HCT116 (cell line): ENCODE results near the gene TNS2. TPM values are rescaled to one million over a fixed set of nuclear protein-coding genes. Genes with fewer than 3 reads are reported as not detected.

ENCODE experiments used
- ATAC-seq: fragments of 200-7000 bp; cut with Tn5 transposase; 2 replicates; pipeline ENCODE4 v1.9.1; 2020; ENCODE audit warnings: mild to moderate bottlenecking, moderate library complexity
- BruUV-seq: library from RNA; stranded (reverse); fragments of 400-500 nt; replicated peaks from 2 replicates; lab custom pipeline; 2021; lab: Mats Ljungman, UMichigan
- CTCF ChIA-PET: fragments of 300-600 bp; sonication (Branson Sonifier 250); formaldehyde crosslinking; loops from one replicate; lab custom pipeline; 2021; ENCODE audit warnings: antibody characterized with exemption; lab: Charles Lee
- POLR2A ChIA-PET: fragments of 300-600, 350-600 bp; sonication (Branson Sonifier 250); formaldehyde crosslinking; loops from one replicate; lab custom pipeline; 2021; ENCODE audit warnings: antibody characterized with exemption; lab: Charles Lee
- RAD21 ChIA-PET, 2 experiments: fragments of 300-600 bp; sonication (Branson Sonifier 250); formaldehyde crosslinking; loops; one replicate each; lab custom pipeline; 2023; ENCODE audit warnings: low total read pairs in 2 of 2; ENCODE audit not compliant: uncharacterized antibody in 2 of 2, unreplicated experiment in 2 of 2, low non-redundant PET in 1 of 2; lab: Charles Lee
- DNase-seq: peaks from one replicate; pipeline ENCODE4 v3.0.0-alpha.2; 2010; ENCODE audit warnings: low read depth, low spot score
- H2AFZ ChIP-seq: fragments of 200-600 bp; shearing (Covaris generic), sonication (generic); 2 replicates; pipeline ENCODE4 v1.6.1; 2017; ENCODE audit warnings: low read depth, mixed run types, mixed read lengths, antibody characterized with exemption, low read length; ENCODE audit not compliant: poor library complexity, severe bottlenecking
- H3K27ac ChIP-seq: 2 replicates; pipeline ENCODE4 v1.5.1; 2012; ENCODE audit warnings: low read depth, low read length
- H3K27me3 ChIP-seq: fragments of 200-600 bp; sonication (generic); 2 replicates; pipeline ENCODE4 v1.6.1; 2016; ENCODE audit warnings: mixed run types, low read length, mixed read lengths; ENCODE audit not compliant: insufficient read depth
- H3K36me3 ChIP-seq, 2 experiments: fragments of 200-500 bp in 1 of 2; fragments of 200-600 bp in 1 of 2; sonication (Bioruptor generic) in 1 of 2; sonication (generic) in 1 of 2; 2 replicates each; pipeline versions ENCODE4 v1.5.1 to v1.6.1; 2014 to 2016; ENCODE audit warnings: low read length in 2 of 2, inconsistent platforms in 1 of 2, mixed read lengths in 1 of 2, mixed run types in 1 of 2; ENCODE audit not compliant: insufficient read depth in 2 of 2, control insufficient read depth in 1 of 2
- H3K4me1 ChIP-seq, 2 experiments: fragments of 200-600 bp in 1 of 2; sonication (generic) in 1 of 2; 2 replicates each; pipeline versions ENCODE4 v1.5.1 to v1.6.1; 2012 to 2017; ENCODE audit warnings: low read length in 2 of 2, inconsistent platforms in 1 of 2, mild to moderate bottlenecking in 1 of 2, mixed read lengths in 1 of 2, mixed run types in 1 of 2, moderate library complexity in 1 of 2; ENCODE audit not compliant: insufficient read depth in 2 of 2, control insufficient read depth in 1 of 2
- H3K4me2 ChIP-seq: fragments of 200-600 bp; sonication (generic); 2 replicates; pipeline ENCODE4 v1.6.1; 2017; ENCODE audit warnings: mixed run types, low read length, mixed read lengths
- H3K4me3 ChIP-seq, 2 experiments: fragments of 200-600 bp in 1 of 2; sonication (generic) in 1 of 2; replicated peaks in 1 of 2; 2 replicates each; pipeline ENCODE4 v1.5.1; 2011 to 2016; ENCODE audit warnings: low read length in 2 of 2, control low read depth in 1 of 2, low read depth in 1 of 2, mild to moderate bottlenecking in 1 of 2, mixed read lengths in 1 of 2, mixed run types in 1 of 2
- H3K79me2 ChIP-seq: fragments of 200-600 bp; sonication (generic); 2 replicates; pipeline ENCODE4 v1.6.1; 2017; ENCODE audit warnings: mild to moderate bottlenecking, mixed run types, low read length, moderate library complexity, mixed read lengths; ENCODE audit not compliant: insufficient read depth
- H3K9ac ChIP-seq: fragments of 200-600 bp; sonication (generic); 2 replicates; pipeline ENCODE4 v1.6.1; 2016; ENCODE audit warnings: low read length, mixed read lengths
- H3K9me2 ChIP-seq: fragments of 200-600 bp; sonication (generic), shearing (Covaris generic); 2 replicates; pipeline ENCODE4 v1.6.1; 2017; ENCODE audit warnings: mixed run types, mild to moderate bottlenecking, moderate library complexity; ENCODE audit not compliant: insufficient read depth
- H3K9me3 ChIP-seq, 2 experiments: fragments of 200-500 bp in 1 of 2; fragments of 200-600 bp in 1 of 2; sonication (Bioruptor generic) in 1 of 2; sonication (generic) in 1 of 2; 2 replicates each; pipeline ENCODE4 v1.6.1; 2014 to 2017; ENCODE audit warnings: low read length in 2 of 2, mixed read lengths in 2 of 2, inconsistent platforms in 1 of 2, low read depth in 1 of 2, mild to moderate bottlenecking in 1 of 2, mixed run types in 1 of 2, moderate library complexity in 1 of 2; ENCODE audit not compliant: control insufficient read depth in 1 of 2, insufficient read depth in 1 of 2
- H4K20me1 ChIP-seq: fragments of 200-600 bp; sonication (generic), shearing (Covaris generic); 2 replicates; pipeline ENCODE4 v1.6.1; 2017; ENCODE audit warnings: mixed run types, mild to moderate bottlenecking, moderate library complexity; ENCODE audit not compliant: insufficient read depth
- CBX3 ChIP-seq: IDR thresholded peaks from 2 replicates; pipeline ENCODE4 v1.6.1; 2012; ENCODE audit warnings: low read depth
- EGR1 ChIP-seq: IDR thresholded peaks from 2 replicates; pipeline ENCODE4 v1.6.1; 2012; ENCODE audit warnings: low read depth
- ELF1 ChIP-seq: IDR thresholded peaks from 2 replicates; pipeline ENCODE4 v1.6.1; 2012; ENCODE audit warnings: low read depth, borderline replicate concordance
- EZH2 ChIP-seq: fragments of 200-600 bp; sonication (generic); IDR thresholded peaks from 2 replicates; pipeline ENCODE4 v1.6.1; 2017; ENCODE audit warnings: antibody characterized with exemption, mixed run types
- EZH2phosphoT487 ChIP-seq: fragments of 200-600 bp; IDR thresholded peaks from 2 replicates; pipeline ENCODE4 v1.6.1; 2018; ENCODE audit warnings: antibody characterized with exemption, borderline replicate concordance
- POLR2AphosphoS5 ChIP-seq: IDR thresholded peaks from 2 replicates; pipeline ENCODE4 v1.6.1; 2011; ENCODE audit warnings: mild to moderate bottlenecking, low read depth, low read length, moderate library complexity
- RAD21 ChIP-seq: IDR thresholded peaks from 2 replicates; pipeline ENCODE4 v1.6.1; 2012; ENCODE audit warnings: low read depth, mild to moderate bottlenecking
- SP1 ChIP-seq: IDR thresholded peaks from 2 replicates; pipeline ENCODE4 v1.6.1; 2012; ENCODE audit warnings: low read depth
- SRF ChIP-seq: IDR thresholded peaks from 2 replicates; pipeline ENCODE4 v1.6.1; 2012; ENCODE audit warnings: low read depth
- YY1 ChIP-seq: IDR thresholded peaks from 2 replicates; pipeline ENCODE4 v1.6.1; 2011; ENCODE audit warnings: low read length, low read depth, moderate library complexity, mild to moderate bottlenecking; ENCODE audit not compliant: insufficient replicate concordance; ENCODE audit errors: extremely low read depth
- ZBTB33 ChIP-seq: IDR thresholded peaks from 2 replicates; pipeline ENCODE4 v1.6.1; 2011; ENCODE audit warnings: mild to moderate bottlenecking, low read length, moderate library complexity; ENCODE audit not compliant: insufficient replicate concordance; ENCODE audit errors: extremely low read depth
- ZFX ChIP-seq: fragments of 450-650 bp; IDR thresholded peaks from 2 replicates; pipeline ENCODE4 v1.6.1; 2017
- intact Hi-C: fragments of 100-400 bp; cut with micrococcal nuclease; formaldehyde crosslinking; loops from 2 replicates; pipeline ENCODE4 v1.10.0; 2022
- total RNA-seq: library from RNA; stranded (reverse); gene quantifications from one replicate; pipeline ENCODE4 v1.2.1, GENCODE V29; 2021; ENCODE audit not compliant: unreplicated experiment
- TF ChIP-seq, protein P1 (sequence below): IDR thresholded peaks from 2 replicates; pipeline ENCODE4 v1.6.1; 2012
- TF ChIP-seq, protein P2 (sequence below): IDR thresholded peaks from 2 replicates; pipeline ENCODE4 v1.6.1; 2012; ENCODE audit warnings: low read depth
- TF ChIP-seq, protein P3 (sequence below), 3 experiments: fragments of 200-600 bp in 1 of 3; sonication (generic) in 1 of 3; IDR thresholded peaks in 2 of 3; conservative IDR thresholded peaks in 1 of 3; 2 replicates each; pipeline ENCODE4 v1.5.1; 2012 to 2017; ENCODE audit warnings: low read depth in 2 of 3, low read length in 2 of 3, antibody characterized with exemption in 1 of 3, borderline replicate concordance in 1 of 3, control low read depth in 1 of 3, mild to moderate bottlenecking in 1 of 3, mixed read lengths in 1 of 3, mixed run types in 1 of 3, moderate library complexity in 1 of 3; ENCODE audit not compliant: insufficient read depth in 1 of 3

The TNS2 gene
- total RNA-seq, 1 experiment from 2014 or later, result 25.7 TPM

DNA sequence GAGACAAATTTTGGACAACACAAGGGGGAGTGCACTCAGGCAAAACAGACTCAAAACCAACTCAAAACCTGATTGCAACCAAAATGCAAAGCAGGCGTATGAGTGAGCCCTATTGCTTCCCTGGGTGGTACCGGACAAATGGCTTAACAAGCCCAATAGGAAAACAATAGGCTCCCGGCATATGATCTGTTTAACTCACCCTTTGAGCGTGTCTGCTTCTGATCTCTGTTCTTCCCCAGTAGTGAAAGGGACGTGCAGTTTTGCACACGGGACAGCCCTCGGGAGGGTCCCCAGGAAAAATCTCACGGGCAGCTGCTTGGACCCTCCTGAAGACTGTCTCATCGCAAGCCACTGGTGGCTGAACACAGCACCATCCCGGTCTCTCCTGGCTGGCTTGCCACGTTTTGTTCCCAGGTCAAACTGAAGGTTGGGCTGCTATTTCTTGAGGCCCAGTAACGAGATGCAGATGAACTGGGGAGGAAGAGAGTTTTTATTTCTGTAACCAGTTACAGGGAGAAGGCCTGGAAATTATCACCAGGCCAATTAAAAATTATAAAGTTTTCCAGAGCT is 63.4 kb downstream of the TNS2 start:
- DNase-seq (no peak), ATAC-seq (no peak)
- H3K9me3 ChIP-seq, result no peaks in the 10 kb centered on the region
- H3K4me1 ChIP-seq, result no peaks in the 10 kb centered on the region
- H3K9me2 ChIP-seq, result no peaks in the 10 kb centered on the region
- no peak overlapping the region for H3K27ac ChIP-seq
- intact Hi-C loops, result no loop called here
- TF ChIP-seq, protein P1, sequence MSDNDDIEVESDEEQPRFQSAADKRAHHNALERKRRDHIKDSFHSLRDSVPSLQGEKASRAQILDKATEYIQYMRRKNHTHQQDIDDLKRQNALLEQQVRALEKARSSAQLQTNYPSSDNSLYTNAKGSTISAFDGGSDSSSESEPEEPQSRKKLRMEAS, result no peak
- TF ChIP-seq, protein P2, sequence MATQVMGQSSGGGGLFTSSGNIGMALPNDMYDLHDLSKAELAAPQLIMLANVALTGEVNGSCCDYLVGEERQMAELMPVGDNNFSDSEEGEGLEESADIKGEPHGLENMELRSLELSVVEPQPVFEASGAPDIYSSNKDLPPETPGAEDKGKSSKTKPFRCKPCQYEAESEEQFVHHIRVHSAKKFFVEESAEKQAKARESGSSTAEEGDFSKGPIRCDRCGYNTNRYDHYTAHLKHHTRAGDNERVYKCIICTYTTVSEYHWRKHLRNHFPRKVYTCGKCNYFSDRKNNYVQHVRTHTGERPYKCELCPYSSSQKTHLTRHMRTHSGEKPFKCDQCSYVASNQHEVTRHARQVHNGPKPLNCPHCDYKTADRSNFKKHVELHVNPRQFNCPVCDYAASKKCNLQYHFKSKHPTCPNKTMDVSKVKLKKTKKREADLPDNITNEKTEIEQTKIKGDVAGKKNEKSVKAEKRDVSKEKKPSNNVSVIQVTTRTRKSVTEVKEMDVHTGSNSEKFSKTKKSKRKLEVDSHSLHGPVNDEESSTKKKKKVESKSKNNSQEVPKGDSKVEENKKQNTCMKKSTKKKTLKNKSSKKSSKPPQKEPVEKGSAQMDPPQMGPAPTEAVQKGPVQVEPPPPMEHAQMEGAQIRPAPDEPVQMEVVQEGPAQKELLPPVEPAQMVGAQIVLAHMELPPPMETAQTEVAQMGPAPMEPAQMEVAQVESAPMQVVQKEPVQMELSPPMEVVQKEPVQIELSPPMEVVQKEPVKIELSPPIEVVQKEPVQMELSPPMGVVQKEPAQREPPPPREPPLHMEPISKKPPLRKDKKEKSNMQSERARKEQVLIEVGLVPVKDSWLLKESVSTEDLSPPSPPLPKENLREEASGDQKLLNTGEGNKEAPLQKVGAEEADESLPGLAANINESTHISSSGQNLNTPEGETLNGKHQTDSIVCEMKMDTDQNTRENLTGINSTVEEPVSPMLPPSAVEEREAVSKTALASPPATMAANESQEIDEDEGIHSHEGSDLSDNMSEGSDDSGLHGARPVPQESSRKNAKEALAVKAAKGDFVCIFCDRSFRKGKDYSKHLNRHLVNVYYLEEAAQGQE, result no peak
- TF ChIP-seq SRF (no peak), EZH2 (no peak), RAD21 (no peak), ZBTB33 (no peak), POLR2AphosphoS5 (no peak), CBX3 (no peak), EZH2phosphoT487 (no peak), ZFX (no peak), SP1 (no peak), YY1 (no peak), EGR1 (no peak), ELF1 (no peak)
- TF ChIP-seq, protein P3, sequence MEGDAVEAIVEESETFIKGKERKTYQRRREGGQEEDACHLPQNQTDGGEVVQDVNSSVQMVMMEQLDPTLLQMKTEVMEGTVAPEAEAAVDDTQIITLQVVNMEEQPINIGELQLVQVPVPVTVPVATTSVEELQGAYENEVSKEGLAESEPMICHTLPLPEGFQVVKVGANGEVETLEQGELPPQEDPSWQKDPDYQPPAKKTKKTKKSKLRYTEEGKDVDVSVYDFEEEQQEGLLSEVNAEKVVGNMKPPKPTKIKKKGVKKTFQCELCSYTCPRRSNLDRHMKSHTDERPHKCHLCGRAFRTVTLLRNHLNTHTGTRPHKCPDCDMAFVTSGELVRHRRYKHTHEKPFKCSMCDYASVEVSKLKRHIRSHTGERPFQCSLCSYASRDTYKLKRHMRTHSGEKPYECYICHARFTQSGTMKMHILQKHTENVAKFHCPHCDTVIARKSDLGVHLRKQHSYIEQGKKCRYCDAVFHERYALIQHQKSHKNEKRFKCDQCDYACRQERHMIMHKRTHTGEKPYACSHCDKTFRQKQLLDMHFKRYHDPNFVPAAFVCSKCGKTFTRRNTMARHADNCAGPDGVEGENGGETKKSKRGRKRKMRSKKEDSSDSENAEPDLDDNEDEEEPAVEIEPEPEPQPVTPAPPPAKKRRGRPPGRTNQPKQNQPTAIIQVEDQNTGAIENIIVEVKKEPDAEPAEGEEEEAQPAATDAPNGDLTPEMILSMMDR (IDR thresholded peaks at IDR 0.05 in 2 of 3, conservative IDR thresholded peaks at IDR 0.05 in 1 of 3; ENCODE audit: borderline replicate concordance in 1 of 3, insufficient read depth in 1 of 3, low read depth in 2 of 3, low read length in 2 of 3), result no peak
- H3K79me2 ChIP-seq, result no peaks in the 10 kb centered on the region
- H3K36me3 ChIP-seq, result no peaks in the 10 kb centered on the region
- H3K9ac ChIP-seq, result no peak overlapping the region
- RAD21 ChIA-PET, result no interaction called here
- CTCF ChIA-PET, result no interaction called here
- POLR2A ChIA-PET, result no interaction called here
- H2AFZ ChIP-seq, result no peak overlapping the region
- no peaks in the 10 kb centered on the region for H4K20me1 ChIP-seq
- no peak overlapping the region for H3K4me3 ChIP-seq
- no peaks in the 10 kb centered on the region for H3K27me3 ChIP-seq
- BruUV-seq, result no TSS peak
- no peak overlapping the region for H3K4me2 ChIP-seq
